Activated T-cell treated with anti-CD3 and anti-CD28 coated beads, Interleukin-2, amount 50 U/mL, for 1 hour (primary cell): Measurements from ENCODE around the gene ZSCAN23.
"Not testable (repeated sequence)": the region's sequence is repeated elsewhere in the genome, so short reads cannot be mapped to it uniquely, and the experiment has no call there.

Source experiments
- DNase-seq: peaks from one replicate; pipeline ENCODE4 v3.0.0-alpha.2; 2020

The ZSCAN23 gene

DNA sequence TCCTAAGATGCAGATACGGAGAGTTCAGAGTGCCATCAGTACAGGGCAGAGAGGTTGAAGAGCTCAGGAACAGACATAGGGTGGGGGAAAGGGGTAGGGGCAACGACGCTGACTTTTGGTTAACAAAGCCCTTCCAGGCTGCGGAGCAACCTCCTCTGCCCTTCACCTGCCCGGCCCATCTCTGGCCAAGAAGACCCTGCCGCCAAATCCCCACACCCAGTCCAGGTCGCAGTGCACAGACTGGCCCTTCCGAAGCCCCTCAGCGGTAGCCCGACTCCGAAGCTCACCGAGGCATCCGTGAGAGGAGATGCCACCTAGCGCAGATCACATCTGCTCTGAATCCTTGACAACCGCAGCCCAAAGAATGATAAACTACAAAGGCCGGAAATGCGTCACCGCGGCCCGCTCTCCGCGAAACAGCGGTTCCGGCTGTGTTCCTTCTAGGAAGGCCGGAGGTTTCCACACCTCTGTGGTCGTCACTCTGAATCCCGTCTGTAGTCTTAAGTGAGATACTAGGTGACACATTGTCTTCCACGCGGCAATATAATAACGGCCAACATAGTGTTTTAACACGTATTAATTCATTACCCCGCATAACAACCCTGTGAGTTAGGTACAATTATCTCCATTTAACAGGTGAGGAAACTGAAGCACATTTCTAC, at the start of gene ZSCAN23:
ZSCAN23 (minus strand) TSS at position 380 of the 662 bp plus-strand sequence. CDS start 7,225 bp downstream, outside the sequence.
- DNase-seq: peak; percentile 85

DNA sequence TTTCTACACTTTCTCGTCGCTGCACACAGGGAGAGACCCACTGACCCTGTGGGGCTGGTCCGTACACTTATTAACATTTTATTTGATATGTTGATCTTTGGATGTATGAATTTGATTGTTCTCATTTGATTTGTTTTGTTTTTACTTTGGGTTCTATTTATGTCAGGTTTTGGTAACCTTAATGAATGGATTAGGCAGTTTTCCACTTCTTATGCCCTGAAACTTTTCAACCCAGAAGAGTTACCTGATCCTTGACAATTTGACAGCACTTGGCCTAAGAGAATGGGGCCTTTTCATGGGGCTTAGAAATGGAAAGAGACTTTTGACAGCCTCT, 48.7 kb upstream of the ZSCAN23 start:
- no peak for DNase-seq

DNA sequence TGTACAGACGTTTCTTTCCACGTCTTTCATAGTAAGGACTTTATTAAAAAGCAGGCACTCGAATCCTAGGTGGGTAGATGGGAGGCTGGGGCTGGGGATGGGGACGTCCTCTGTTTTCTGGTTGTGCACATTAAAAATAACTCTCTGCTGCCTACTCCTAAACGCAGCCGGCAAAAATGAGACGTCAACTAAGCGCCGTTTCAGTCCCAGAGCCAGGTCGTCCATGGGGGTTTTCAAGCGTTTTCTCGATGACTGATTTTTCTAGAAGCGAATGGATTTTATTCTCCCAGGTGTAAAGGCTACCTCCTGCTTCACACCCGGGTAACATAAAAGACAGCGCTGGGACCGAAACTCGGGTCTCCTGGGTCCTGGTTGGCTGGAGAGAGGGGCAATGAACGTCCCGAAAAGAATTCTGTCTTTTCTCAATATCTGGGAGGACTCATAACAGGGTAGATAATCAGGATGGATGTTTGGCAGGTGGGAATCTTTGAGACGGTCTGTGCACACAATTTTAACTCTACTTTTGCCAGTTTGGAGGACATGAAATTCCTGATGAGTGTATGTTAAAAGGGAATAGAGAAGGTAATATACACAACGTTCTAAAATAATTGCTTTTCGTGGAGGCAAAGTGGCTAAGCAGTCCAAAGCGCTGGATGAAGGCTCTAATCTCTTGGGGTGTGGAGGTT, 47.1 kb upstream of the ZSCAN23 start:
- DNase-seq: peak; percentile 20

DNA sequence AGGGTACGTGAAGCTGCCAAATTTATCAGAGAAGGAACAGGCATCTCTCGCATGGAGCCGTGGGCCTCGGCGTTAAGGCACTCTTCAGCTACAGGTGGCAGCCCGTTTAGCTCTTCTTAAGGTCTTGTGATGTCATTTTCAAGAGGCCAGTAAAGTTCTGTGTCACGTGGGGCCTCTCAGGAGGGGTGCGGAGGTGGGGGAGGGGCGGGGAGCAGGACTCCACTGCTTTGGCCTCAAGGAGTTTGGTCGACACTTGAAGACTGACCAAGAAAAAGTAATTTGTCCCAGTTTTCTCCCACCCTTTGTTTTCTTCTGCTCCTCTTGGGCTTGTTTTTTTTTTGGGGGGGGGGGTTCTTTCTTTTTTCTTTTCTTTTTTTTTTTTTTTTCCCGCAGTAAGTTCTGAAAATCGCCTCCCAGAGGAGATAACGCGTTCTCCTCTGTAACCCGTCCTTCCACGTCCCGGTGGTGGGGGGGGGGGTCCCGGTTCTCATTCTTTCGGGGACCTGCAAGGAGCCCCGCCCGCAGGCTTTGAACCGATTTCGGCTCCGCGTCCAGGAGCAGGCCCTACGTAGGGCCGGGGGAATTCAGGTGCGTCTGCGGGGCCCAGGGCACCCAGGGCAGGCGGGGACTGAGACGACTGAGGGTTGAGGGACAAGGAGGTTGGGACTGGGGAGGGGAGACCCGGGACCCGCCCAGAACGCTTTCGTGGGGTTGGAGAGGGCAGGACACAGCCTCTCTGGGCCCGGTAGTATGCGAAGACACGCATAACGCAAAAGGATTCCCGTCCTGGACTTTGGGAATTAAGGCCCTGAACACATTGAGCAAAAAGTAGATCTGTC, 46.3 kb upstream of the ZSCAN23 start:
- DNase-seq: peak; percentile 46

DNA sequence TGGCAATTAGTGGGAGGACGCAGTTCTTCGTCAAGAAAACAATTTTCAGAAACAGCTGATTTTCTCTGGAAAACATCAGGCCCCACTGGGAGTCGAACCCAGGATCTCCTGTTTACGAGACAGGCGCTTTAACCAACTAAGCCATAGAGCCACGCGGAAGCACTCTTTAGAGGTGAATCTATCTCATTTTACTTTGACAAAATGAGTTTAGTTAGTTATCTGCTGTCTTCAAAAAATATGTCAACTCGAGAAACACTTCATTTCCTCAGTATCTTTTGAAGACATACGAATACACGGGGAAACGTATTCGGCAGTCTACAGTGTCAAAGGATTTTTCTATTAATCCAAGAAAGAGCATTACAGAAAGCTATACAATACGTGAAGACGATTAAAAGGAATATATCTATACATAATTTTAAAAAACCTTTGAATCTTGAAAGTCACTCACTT, 45.6 kb upstream of the ZSCAN23 start:
- DNase-seq: no peak

DNA sequence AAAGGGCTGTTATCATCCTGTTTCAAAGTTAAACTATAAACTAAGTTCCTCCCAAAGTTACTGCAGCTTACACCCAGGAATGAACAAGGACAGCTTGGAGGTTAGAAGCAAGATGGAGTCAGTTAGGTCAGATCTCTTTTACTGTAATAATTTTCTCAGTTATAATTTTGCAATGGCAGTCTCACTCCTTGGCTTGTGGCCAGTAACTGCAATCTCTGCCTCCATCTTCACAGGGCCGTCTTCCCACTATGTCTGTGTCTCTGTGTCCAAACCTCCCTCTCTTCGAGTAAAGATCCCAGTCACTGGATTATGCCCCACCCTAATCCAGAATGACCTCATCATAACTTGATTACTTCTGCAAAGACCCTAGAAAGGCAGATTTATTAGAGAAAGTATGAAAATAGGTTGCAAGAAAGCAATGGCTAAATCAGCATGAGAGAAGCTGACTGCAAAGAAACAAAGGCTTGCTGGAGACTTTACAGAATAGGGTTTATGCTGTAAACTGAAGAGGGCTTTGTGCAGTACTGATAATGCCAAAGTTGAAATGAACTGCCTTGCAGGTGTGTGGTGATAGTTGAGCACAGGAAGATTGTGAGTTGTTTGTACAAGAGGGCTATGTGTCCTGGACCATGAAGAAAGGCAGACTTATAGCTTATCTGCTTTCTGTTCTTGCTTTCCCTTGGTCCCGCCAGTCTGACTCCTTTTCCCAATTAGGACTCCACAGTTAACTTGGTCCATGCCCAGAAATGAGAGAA, 43.9 kb upstream of the ZSCAN23 start:
- no peak for DNase-seq

DNA sequence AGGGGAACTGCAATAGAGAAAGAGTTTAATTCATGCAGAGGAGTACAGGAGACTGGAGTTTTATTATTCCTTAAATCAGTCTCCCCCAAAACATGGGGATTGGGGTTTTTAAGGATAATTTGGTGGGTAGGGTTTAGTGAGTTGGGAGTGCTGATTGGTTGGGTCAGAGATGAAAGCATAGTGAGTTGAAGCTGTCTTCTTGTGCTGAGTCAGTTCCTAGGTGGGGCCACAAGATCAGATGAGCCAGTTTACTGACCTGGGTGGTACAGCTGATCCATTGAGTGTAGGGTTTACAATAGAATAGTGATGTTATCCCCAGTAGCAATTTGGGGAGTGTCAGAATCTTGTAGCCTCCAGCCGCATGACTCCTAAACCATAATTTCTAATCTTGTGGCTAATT, 43.2 kb upstream of the ZSCAN23 start:
- DNase-seq: no peak

DNA sequence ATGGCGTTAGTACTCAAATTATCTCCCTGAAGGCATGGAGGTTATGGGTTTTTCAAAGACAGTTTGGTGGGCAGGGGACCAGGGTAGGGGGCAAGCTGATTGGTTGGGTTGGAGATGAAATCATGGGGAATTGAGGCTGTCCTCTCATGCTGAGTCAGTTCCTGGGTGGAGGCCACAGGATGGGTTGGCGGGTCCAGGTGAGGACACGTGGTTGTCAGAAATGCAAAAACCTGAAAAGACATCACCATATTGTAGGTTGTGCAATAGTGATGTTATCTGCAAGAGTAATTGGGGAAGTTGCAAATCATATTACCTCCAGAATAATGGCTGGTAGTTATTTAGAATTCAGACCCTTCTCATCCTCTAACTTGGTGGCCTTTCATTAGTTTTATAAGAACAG, 42.2 kb upstream of the ZSCAN23 start:
- no peak for DNase-seq

DNA sequence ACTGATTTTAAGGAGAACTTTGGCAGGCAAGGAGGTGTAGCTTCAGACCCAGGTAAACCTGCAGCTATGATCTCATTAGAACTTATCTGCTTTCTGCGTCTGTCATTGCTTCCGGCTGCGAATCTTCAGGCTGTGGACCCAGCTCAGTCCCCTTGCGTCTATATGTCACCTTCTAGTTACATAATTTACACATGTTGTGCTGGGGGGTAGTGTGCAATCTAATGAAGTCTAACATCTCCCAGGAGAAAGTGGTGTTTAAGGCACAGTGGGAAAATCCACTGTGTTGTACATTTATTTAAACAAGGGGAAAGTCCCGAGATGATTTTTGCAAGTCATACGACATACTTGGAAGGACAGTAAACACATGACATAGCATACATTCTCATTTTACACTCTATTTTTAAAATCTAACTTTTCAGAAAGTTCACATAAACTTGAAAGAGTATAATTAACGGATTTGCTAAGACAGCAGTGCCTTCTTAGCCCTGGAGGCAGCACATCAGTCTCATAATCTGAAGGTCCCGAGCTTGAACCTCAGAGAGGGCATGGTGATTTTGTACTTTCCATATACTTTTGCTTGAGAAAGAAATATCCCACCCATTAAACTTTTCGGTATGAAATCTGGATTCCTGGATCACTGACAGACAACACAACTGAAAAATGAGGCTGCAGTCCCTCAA, 37.1 kb upstream of the ZSCAN23 start:
- no peak for DNase-seq

DNA sequence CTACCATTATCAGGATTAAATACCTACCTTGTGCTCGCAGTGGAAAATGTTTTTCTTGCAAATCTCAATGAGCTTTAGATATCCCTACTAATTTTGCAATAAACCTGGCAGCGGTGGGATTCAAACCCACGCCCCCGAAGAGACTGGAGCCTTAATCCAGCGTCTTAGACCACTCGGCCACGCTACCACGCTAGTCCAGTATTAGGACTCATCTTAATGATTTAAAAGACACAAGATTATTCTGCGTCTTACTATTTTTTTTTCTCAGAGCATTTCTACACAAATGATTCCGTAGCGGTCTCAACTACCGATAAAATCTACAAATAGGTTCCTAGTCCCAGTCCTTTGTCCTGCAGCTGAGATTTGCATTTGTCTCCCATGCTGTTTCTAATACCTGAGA, 35.2 kb upstream of the ZSCAN23 start:
- DNase-seq: no peak

DNA sequence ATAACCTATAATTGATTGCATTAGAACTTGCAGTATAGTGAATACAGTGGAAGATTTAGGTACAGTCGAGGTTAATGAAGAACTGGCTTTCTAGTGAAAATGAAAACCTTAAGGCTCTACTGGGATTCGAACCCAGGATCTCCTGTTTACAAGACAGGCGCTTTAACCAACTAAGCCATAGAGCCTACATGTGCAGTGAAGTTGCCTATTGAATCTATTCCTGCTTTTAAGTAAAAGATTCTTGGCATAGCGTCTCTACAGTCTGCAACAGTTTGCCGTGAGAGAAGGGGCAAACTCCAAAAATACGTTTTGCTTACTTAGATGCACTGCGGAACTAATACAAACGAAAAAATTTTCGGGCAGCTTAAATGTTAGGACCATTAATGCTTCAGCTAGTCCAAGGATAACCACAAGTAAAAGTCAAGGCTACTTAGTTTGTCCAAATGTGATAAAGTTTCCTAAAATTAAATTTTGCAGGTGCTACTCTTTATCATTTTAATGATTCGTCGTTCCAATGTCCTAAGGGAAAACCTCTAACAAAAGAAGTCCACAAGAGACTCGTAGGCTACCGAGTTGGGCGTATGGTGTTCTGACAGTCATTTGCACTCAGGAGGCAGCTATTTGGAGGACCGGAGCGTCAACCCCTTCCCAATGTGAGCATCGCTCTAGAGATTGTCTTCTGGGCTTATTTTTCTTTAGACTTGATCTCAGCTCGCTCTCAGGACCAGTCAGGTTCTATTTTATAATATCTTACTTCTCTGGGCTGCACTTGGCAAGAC, 31.3 kb upstream of the ZSCAN23 start:
- no peak for DNase-seq

DNA sequence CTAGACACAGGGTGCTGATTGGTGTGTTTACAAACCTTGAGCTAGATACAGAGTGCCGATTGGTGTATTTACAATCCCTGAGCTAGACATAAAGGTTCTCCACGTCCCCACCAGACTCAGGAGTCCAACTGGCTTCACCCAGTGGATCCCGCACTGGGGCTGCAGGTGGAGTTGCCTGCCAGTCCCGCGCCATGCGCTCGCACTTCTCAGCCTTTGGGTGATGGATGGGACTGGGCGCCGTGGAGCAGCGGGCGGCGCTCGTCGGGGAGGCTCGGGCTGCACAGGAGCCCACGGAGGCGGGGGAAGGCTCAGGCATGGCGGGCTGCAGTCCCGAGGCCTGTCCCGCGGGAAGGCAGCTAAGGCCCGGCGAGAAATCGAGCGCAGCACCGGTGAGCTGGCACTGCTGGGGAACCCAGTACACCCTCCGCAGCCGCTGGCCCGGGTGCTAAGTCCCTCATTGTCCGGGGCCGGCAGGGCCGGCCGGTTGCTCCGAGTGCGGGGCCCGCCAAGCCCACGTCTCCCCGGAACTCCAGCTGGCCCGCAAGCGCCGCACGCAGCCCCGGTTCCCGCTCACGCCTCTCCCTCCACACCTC, 26.0 kb upstream of the ZSCAN23 start:
- DNase-seq: not testable (repeated sequence)

DNA sequence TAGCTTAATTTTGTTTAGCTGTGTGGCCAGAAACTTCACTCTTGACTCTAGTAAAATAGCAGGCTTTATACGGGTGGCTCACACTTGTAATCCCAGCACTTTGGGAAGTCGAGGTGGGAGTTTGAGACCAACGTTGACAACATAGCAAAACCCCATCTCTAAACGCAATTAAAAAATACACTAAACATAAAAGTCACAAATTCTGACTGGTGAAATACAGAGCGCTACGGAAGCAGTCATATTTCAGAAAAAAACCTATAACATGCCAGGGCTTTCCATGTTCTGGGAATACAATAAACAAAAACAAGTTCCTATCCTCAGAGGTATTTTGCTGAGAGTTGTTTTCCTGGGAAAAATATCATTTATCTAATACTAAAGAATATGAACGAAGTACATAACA, 24.8 kb upstream of the ZSCAN23 start:
- DNase-seq: no peak

DNA sequence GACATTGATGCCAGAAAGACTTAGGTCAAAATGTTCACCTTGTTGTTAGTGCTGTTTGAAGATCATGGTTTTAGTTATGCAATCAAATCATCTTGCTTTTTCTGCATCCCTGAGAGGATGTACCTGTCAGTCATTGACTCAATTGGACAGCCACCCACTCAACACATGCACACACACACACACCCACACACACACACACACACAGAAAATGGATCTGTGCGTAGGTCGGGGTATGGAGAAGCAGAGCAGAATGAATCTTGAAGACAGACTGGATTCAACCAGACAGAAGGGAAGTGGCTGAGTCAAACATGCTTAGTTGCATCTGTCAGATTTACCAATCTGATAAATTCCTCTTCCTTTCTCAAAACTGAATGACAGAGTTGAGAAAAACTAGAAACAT, 19.1 kb upstream of the ZSCAN23 start:
- no peak for DNase-seq

DNA sequence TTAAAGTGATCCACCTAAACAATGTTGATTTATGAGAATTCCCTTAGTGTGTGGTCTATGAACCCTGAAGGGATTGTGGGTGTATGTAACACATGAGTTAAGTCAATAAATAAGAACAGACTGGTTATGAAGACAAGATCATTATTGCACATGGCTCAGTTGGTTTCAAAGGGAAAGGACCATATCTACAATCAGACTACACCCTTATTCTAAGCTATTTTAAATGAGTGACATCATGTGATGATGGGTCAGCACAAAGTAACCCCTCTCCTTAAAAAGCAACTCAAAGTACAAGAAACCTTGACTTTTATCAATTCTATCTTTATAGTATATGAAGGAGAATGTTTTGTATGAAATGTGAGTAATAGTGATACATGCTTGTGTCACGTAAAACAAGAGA, 15.3 kb upstream of the ZSCAN23 start:
- no peak for DNase-seq

DNA sequence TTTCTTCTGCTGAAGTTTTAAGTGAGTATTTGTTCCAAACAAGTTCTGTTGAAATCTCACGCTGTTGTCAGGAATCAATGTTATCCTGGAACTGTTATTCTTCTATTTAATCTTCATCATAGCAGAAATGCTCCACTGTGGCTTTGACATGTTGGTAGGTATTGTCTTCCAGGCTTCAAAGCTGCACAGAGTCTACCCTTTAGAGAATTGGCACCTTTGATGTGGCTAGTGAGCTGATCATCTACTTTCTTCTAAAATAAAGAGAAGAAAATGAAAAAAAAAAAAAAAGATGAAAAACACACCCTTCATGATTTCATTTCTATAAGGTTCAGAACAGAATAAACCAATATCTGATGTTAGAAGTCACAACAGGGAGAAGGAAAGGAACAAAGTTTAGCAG, 5.8 kb upstream of the ZSCAN23 start:
- no peak for DNase-seq

DNA sequence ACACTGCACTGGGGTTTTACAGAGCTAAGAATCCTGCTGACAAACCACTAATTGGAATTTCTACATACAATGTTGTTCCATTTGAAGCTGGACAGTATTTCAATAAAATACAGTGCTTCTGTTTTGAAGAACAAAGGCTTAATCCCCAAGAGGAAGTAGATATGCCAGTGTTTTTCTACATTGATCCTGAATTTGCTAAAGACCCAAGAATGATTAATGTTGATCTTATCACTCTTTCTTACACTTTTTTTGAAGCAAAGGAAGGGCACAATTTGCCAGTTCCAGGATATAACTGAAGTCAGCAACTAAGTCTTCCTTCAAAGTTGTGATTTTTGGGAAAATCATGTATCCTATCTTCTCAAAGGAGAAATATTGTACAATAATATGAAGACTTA, 4.2 kb upstream of the ZSCAN23 start:
- not testable (repeated sequence) for DNase-seq

DNA sequence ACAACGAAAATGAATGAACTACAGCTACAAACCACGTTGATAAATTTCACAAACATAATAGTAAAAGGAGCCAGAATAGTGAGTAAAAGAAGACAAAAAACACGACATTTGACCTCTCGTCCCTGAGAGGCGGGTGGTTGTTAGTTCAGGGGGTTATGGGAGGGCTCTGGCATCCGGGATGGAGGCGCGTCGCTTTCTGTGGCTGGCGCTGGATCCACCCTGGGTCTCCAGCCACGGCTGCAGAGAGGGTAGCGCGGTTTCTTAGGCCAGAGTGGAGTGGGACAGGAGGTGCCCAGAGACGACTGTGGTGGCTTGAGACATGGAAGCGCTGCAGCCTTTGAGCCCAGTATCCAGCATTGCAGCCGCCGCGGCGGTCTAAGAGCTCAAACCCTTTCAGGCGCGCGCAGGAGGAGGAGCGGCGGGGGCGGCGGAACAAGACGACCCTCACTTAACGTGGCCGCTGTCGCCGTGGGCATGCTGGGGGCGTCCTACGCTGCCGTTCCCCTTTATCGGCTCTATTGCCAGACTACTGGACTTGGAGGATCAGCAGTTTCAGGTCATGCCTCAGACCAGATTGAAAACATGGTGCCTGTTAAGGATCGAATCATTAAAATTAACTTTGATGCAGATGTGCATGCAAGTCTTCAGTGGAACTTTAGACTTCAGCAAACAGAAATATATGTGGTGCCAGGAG, 3.7 kb upstream of the ZSCAN23 start:
- peak; percentile 22 for DNase-seq

DNA sequence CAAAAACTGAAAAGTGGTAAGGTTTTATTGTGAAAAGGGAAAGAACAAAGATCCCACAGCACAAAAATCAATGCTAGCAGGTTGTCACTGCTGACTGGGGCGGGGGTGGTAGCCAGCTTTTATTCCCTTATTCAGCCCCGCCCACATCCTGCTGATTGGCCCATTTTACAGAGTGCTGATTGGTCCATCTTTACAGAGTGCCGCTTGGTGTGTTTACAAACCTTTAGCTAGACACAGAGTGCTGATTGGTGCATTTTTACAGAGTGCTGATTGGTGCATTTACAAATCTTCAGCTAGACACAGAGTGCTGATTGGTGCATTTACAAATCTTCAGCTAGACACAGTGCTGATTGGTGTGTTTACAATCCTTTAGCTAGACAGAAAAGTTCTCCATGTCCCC, 1.5 kb upstream of the ZSCAN23 start:
- DNase-seq: not testable (repeated sequence)

DNA sequence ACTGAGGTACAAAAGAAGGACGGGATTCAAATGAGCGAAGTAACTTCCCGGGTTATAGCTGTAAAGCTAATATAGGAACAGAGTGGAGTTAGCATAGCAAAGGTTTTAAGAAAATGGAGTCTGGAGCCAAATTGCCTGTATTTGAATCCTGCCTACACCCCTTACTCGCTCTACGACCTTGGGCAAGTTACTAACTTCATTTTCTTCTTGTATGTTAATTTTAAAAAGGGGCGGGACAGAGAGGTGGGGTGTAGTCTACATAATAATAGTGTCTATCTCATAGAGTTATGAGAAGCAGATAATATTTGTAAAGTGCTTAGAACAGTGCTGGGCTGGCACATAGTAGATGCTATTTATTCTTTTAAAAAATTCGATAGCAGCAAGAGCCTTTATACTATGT, 705 bp downstream of the ZSCAN23 start:
- no peak for DNase-seq

DNA sequence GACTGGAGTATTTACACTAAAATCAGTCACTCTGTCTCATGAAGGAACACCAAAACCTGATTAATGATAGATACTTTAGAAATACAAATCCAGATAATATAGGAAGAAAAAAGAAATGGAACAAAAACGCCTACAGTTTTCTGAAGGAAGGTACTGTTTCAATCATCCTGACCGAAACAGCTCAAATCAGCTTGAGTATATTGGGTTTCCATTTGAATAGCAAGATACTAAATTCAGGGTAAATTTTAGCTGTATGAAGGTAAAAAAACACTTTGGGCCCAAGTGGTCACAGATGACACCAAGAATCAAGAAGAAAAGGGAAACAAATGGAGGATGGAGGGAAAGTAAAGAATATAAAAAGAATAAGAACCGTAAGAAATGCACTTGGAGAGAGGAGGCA, 6.9 kb downstream of the ZSCAN23 start:
- DNase-seq: no peak
